PC-9 (cell line): ENCODE data around the gene CRABP2. TPM values are rescaled to one million over a fixed set of nuclear protein-coding genes. Genes with fewer than 3 reads are reported as not detected.

ENCODE experiments used
- BruUV-seq: library from RNA; stranded (reverse); fragments of 400-500 nt; replicated peaks from 2 replicates; lab custom pipeline; 2021; lab: Mats Ljungman, UMichigan
- CTCF ChIA-PET: fragments of 300-600 bp; sonication (Branson Sonifier 250); formaldehyde crosslinking; loops from one replicate; lab custom pipeline; 2022; ENCODE audit warnings: antibody characterized with exemption; lab: Charles Lee
- POLR2A ChIA-PET: fragments of 300-600 bp; sonication (Branson Sonifier 250); formaldehyde crosslinking; loops from one replicate; lab custom pipeline; 2022; ENCODE audit warnings: antibody characterized with exemption; ENCODE audit not compliant: unreplicated experiment; lab: Charles Lee
- DNase-seq, 2 experiments: peaks; one replicate each; pipeline versions ENCODE4 v3.0.0 to v3.0.0-alpha.2; 2015 to 2022; ENCODE audit warnings: mixed read lengths in 1 of 2
- H2AFZ ChIP-seq: fragments of 200-600 bp; sonication (generic); 2 replicates; pipeline ENCODE4 v1.8.1; 2017; ENCODE audit warnings: antibody characterized with exemption
- H3F3A ChIP-seq: fragments of 200-600 bp; sonication (generic); 2 replicates; pipeline ENCODE4 v1.8.1; 2017; ENCODE audit warnings: antibody characterized with exemption, mild to moderate bottlenecking, low read depth; ENCODE audit not compliant: insufficient read depth
- H3K27ac ChIP-seq: fragments of 200-600 bp; sonication (generic); 2 replicates; pipeline ENCODE4 v1.6.1; 2016; ENCODE audit warnings: mixed run types
- H3K27me3 ChIP-seq: fragments of 200-600 bp; sonication (generic); 2 replicates; pipeline ENCODE4 v1.6.1; 2016; ENCODE audit warnings: low read depth, mixed run types; ENCODE audit not compliant: insufficient read depth
- H3K36me3 ChIP-seq: fragments of 200-600 bp; sonication (generic); 2 replicates; pipeline ENCODE4 v1.6.1; 2016; ENCODE audit warnings: low read depth, mixed run types
- H3K4me1 ChIP-seq: fragments of 200-600 bp; sonication (generic); replicated peaks from 2 replicates; pipeline ENCODE4 v1.6.1; 2016; ENCODE audit warnings: mixed run types; ENCODE audit not compliant: insufficient read depth
- H3K4me2 ChIP-seq: fragments of 200-600 bp; sonication (generic); 2 replicates; pipeline ENCODE4 v1.6.1; 2017; ENCODE audit warnings: mixed run types
- H3K4me3 ChIP-seq: fragments of 200-600 bp; sonication (generic); 2 replicates; pipeline ENCODE4 v1.6.1; 2016; ENCODE audit warnings: mixed run types
- H3K79me2 ChIP-seq: fragments of 200-600 bp; sonication (generic); 2 replicates; pipeline ENCODE4 v1.6.1; 2017; ENCODE audit warnings: low read depth, mixed run types
- H3K9me2 ChIP-seq: fragments of 200-600 bp; sonication (generic); 2 replicates; pipeline ENCODE4 v1.8.1; 2017; ENCODE audit warnings: mild to moderate bottlenecking; ENCODE audit not compliant: insufficient read depth
- H3K9me3 ChIP-seq: fragments of 200-600 bp; sonication (generic); 2 replicates; pipeline ENCODE4 v1.8.1; 2016; ENCODE audit warnings: low read depth; ENCODE audit not compliant: insufficient read depth
- H4K20me1 ChIP-seq: fragments of 200-600 bp; sonication (generic); 2 replicates; pipeline ENCODE4 v1.8.1; 2017; ENCODE audit not compliant: insufficient read depth
- EZH2 ChIP-seq: fragments of 200-600 bp; sonication (generic); IDR thresholded peaks from 2 replicates; pipeline ENCODE4 v1.8.0; 2017; ENCODE audit warnings: antibody characterized with exemption, low read depth
- intact Hi-C: fragments of 100-400 bp; cut with micrococcal nuclease; formaldehyde crosslinking; loops from one replicate; pipeline ENCODE4 v1.10.0; 2022; ENCODE audit not compliant: unreplicated experiment
- total RNA-seq: library from RNA; stranded (reverse); gene quantifications from 2 replicates; pipeline ENCODE4 v1.2.3, GENCODE V29; 2021
- TF ChIP-seq, protein P1 (sequence below): fragments of 200-600 bp; sonication (generic); conservative IDR thresholded peaks from 2 replicates; pipeline ENCODE4 v1.6.1; 2017; ENCODE audit warnings: mixed run types, antibody characterized with exemption, mild to moderate bottlenecking, moderate library complexity

Gene CRABP2
- total RNA-seq, 1 experiment from 2014 or later = 142 TPM

DNA sequence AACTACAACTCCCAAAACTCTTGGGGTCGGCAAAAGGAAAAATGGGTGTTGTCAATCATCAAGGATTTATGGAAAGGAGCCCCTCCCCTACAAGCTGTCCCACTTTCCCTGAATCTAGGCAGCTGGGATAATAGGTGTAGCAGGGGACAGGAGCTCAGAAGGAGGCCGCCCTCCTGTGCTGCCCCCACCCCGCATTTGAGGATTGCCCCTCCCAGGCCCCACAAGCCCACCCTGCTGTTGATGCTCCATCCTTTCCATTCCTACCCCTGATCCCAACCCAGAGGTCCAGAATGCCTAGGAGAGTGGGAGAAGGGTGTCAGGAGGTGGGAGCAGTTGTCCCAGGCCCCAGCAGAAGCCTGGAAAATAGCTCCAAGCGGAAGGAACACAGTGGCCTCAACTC, 37.4 kb upstream of the CRABP2 start:
- H4K20me1 ChIP-seq = peaks cover 16% of the 10 kb centered on the region
- DNase-seq = no peak
- no peak overlapping the region for H3K4me2 ChIP-seq
- H3K4me1 ChIP-seq = peaks cover 29% of the 10 kb centered on the region
- intact Hi-C loops = no loop called here
- H3K9me3 ChIP-seq = no peaks in the 10 kb centered on the region
- H2AFZ ChIP-seq = no peak overlapping the region
- no TSS peak for BruUV-seq
- H3F3A ChIP-seq = peaks cover 63% of the 10 kb centered on the region
- ChIA-PET POLR2A (no interaction called here), CTCF (no interaction called here)
- H3K36me3 ChIP-seq = peaks cover 23% of the 10 kb centered on the region
- H3K27me3 ChIP-seq = no peaks in the 10 kb centered on the region
- no peak overlapping the region for H3K4me3 ChIP-seq
- H3K27ac ChIP-seq = peak overlapping the region; percentile 60; the same call in 1 of the 2 replicates
- H3K79me2 ChIP-seq = peaks cover 66% of the 10 kb centered on the region
- TF ChIP-seq EZH2 = no peak
- TF ChIP-seq, protein P1, sequence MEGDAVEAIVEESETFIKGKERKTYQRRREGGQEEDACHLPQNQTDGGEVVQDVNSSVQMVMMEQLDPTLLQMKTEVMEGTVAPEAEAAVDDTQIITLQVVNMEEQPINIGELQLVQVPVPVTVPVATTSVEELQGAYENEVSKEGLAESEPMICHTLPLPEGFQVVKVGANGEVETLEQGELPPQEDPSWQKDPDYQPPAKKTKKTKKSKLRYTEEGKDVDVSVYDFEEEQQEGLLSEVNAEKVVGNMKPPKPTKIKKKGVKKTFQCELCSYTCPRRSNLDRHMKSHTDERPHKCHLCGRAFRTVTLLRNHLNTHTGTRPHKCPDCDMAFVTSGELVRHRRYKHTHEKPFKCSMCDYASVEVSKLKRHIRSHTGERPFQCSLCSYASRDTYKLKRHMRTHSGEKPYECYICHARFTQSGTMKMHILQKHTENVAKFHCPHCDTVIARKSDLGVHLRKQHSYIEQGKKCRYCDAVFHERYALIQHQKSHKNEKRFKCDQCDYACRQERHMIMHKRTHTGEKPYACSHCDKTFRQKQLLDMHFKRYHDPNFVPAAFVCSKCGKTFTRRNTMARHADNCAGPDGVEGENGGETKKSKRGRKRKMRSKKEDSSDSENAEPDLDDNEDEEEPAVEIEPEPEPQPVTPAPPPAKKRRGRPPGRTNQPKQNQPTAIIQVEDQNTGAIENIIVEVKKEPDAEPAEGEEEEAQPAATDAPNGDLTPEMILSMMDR = no peak
- no peaks in the 10 kb centered on the region for H3K9me2 ChIP-seq

GRCh38 chr1:156742017-156742416, 36.6 kb upstream of the CRABP2 start:
- ChIA-PET CTCF (no interaction called here), POLR2A (interaction anchor here (0.6 kb wide), 1 partner anchor 81 kb away, joined by 33 read pairs; no protein-coding TSS in a partner anchor)
- no peaks in the 10 kb centered on the region for H3K9me2 ChIP-seq
- no peak for DNase-seq
- no TSS peak for BruUV-seq
- peaks cover 59% of the 10 kb centered on the region for H3F3A ChIP-seq
- H3K4me2 ChIP-seq = peak overlapping the region; percentile 67
- H2AFZ ChIP-seq = no peak overlapping the region
- H3K4me1 ChIP-seq = peaks cover 24% of the 10 kb centered on the region
- H3K4me3 ChIP-seq = no peak overlapping the region; the same call in 1 of the 2 replicates
- peaks cover 23% of the 10 kb centered on the region for H3K36me3 ChIP-seq
- peak overlapping the region; percentile 60 for H3K27ac ChIP-seq
- peaks cover 59% of the 10 kb centered on the region for H3K79me2 ChIP-seq
- H4K20me1 ChIP-seq = peaks cover 16% of the 10 kb centered on the region
- TF ChIP-seq, protein P1 = no peak
- TF ChIP-seq EZH2 = no peak
- H3K27me3 ChIP-seq = no peaks in the 10 kb centered on the region
- H3K9me3 ChIP-seq = no peaks in the 10 kb centered on the region
- intact Hi-C loops = no loop called here

DNA sequence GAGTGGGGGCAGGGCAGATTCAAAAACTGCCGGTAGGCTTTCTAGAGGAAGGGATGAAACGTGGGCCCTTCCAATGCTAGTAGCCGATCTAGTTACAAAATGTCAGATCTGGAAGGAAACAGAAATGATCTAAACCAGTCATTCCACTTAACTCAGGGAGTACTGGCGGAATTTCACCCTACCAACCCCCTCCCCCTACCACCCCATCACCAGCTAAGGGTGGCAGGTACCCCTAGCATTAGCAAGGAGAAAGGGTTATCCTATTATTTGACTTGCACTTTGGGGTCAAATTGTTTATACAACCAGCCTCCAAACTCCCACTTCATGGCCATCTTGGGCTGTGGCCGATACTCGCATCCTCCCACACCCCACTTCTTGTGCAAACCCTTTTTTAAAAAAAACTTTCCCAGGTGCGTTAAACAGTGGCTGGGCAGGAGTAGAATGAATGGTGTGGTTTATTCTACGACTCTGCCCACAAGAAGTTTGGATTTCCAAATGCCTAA, 36.1 kb upstream of the CRABP2 start:
- ChIA-PET POLR2A (interaction anchor here (0.6 to 1.1 kb wide), 6 partner anchors 10 to 153 kb away, joined by 3 to 11 read pairs (median 4); partner anchors contain the start of genes HDGF, ISG20L2, METTL25B and PRCC), CTCF (interaction anchor here (0.6 to 1.1 kb wide), 3 partner anchors 13 to 658 kb away, joined by 3 to 7 read pairs (median 4); partner anchors contain the start of genes ISG20L2 and METTL25B)
- H3F3A ChIP-seq = peaks cover 63% of the 10 kb centered on the region
- H3K36me3 ChIP-seq = peaks cover 23% of the 10 kb centered on the region
- DNase-seq = no peak
- H3K27me3 ChIP-seq = no peaks in the 10 kb centered on the region
- BruUV-seq = no TSS peak
- 0 out of 2 replicates have a peak overlapping the region, but pooled peaks have one; percentile 20 for H2AFZ ChIP-seq
- H3K4me2 ChIP-seq = peak overlapping the region; percentile 67
- peaks cover 23% of the 10 kb centered on the region for H3K4me1 ChIP-seq
- peaks cover 16% of the 10 kb centered on the region for H4K20me1 ChIP-seq
- no peaks in the 10 kb centered on the region for H3K9me2 ChIP-seq
- H3K9me3 ChIP-seq = no peaks in the 10 kb centered on the region
- peaks cover 55% of the 10 kb centered on the region for H3K79me2 ChIP-seq
- intact Hi-C loops = loop anchor here (1.0 kb wide), 2 partner anchors 10 to 26 kb away; partner anchors contain the start of genes HDGF and PRCC
- peak overlapping the region; percentile 16; the same call in 1 of the 2 replicates for H3K4me3 ChIP-seq
- no peak for TF ChIP-seq EZH2
- TF ChIP-seq, protein P1 = no peak
- peak overlapping the region; percentile 60 for H3K27ac ChIP-seq
